ENCODE data around the gene PHACTR1. TPM values are rescaled to one million over a fixed set of nuclear protein-coding genes. Genes with fewer than 3 reads are reported as not detected.

The PHACTR1 gene
- polyA plus RNA-seq, 1 experiment: not detected

DNA sequence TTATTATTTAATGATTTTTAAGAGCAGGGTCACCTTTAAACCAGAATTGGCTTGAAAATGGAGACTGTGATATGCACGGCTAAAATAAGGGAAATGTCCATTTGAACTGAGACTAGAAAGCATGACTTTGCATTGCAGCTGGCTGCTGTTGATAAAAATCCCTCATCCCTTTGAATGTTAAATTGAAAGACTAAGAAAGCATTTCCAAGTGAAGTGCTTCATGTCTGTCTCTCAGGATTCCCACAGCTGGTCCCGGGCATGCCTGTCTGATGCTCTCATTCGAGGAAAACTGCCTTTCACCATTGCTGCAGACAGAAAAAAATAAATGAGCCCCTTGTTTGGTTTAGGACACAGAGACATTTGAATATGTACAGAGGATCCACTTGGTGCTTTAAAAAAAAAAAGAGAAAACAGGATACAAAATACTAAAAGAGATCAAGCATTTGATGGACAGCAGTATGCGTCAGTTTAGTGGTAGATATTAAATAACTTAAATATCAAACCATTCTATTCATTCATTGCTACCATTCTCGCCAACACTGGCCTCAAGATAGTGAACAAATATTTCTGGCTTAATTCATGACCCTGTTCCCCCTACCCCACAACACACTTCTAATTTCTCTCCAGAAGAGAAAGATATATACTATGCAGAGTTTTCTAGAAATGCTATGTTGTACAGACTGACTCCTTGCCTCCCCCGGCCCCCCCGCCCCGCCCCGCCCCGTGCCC is 556.8 kb downstream of the PHACTR1 start:
- POLR2A ChIA-PET: no interaction called here
- DNase-seq (ENCODE audit: low read depth, low spot score): no peak
- H3K4me3 ChIP-seq (ENCODE audit: low read depth, low read length): no peak overlapping the region
- TF ChIP-seq, protein P1, sequence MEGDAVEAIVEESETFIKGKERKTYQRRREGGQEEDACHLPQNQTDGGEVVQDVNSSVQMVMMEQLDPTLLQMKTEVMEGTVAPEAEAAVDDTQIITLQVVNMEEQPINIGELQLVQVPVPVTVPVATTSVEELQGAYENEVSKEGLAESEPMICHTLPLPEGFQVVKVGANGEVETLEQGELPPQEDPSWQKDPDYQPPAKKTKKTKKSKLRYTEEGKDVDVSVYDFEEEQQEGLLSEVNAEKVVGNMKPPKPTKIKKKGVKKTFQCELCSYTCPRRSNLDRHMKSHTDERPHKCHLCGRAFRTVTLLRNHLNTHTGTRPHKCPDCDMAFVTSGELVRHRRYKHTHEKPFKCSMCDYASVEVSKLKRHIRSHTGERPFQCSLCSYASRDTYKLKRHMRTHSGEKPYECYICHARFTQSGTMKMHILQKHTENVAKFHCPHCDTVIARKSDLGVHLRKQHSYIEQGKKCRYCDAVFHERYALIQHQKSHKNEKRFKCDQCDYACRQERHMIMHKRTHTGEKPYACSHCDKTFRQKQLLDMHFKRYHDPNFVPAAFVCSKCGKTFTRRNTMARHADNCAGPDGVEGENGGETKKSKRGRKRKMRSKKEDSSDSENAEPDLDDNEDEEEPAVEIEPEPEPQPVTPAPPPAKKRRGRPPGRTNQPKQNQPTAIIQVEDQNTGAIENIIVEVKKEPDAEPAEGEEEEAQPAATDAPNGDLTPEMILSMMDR (IDR thresholded peaks at IDR 0.05; ENCODE audit: low read depth, low read length): no peak
- peaks cover 2% of the 10 kb centered on the region for H3K27me3 ChIP-seq (ENCODE audit: control insufficient read depth, insufficient read depth, low read length)
- CTCF ChIA-PET: no interaction called here
- H3K27ac ChIP-seq (ENCODE audit: low read depth, low read length): no peak overlapping the region
- no peaks in the 10 kb centered on the region for H3K9me3 ChIP-seq (ENCODE audit: control insufficient read depth, insufficient read depth, low read length)

DNA sequence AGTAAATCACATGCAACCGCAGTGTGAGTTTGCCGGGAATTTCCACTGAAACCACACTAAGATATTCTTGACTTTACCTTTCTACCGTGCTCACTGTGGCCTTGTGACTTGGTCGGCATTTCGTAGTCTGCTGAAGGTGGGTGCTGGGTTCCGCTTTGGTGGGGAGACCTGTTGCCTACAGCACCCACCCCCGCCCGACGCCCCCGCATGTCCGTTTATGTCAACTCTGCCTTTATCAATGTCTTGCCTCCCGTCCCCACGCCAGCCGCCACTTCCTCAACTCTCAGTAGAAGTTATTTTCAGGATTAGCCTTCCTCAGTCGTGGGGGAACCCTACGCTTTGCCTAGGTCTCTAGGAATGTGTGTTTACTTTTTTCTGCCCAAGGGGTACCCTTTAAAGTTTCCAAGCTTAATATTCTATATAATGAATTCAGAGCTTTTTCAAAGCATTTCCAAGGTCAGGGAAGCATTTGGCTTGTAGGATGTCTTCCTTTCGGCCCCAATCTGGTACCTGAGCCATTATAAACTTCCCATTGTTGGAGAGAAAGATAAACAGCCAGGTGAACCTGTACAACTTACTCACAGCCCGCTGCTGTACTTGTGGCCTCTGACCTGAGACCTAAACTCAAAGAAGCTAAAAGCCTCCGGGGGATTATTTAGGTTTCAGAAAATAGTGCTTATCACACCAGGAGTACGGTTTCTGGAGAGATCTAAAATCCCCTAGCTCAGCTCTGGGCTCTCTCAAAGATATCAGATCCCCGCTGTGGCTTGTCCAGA is 557.6 kb downstream of the PHACTR1 start:
- H3K9me3 ChIP-seq (ENCODE audit: control insufficient read depth, insufficient read depth, low read length): no peaks in the 10 kb centered on the region
- H3K4me3 ChIP-seq (ENCODE audit: low read depth, low read length): no peak overlapping the region
- peaks cover 2% of the 10 kb centered on the region for H3K27me3 ChIP-seq (ENCODE audit: control insufficient read depth, insufficient read depth, low read length)
- no peak for DNase-seq (ENCODE audit: low read depth, low spot score)
- ChIA-PET CTCF (no interaction called here), POLR2A (no interaction called here)
- TF ChIP-seq, protein P1 (IDR thresholded peaks at IDR 0.05; ENCODE audit: low read depth, low read length): no peak
- H3K27ac ChIP-seq (ENCODE audit: low read depth, low read length): no peak overlapping the region

DNA sequence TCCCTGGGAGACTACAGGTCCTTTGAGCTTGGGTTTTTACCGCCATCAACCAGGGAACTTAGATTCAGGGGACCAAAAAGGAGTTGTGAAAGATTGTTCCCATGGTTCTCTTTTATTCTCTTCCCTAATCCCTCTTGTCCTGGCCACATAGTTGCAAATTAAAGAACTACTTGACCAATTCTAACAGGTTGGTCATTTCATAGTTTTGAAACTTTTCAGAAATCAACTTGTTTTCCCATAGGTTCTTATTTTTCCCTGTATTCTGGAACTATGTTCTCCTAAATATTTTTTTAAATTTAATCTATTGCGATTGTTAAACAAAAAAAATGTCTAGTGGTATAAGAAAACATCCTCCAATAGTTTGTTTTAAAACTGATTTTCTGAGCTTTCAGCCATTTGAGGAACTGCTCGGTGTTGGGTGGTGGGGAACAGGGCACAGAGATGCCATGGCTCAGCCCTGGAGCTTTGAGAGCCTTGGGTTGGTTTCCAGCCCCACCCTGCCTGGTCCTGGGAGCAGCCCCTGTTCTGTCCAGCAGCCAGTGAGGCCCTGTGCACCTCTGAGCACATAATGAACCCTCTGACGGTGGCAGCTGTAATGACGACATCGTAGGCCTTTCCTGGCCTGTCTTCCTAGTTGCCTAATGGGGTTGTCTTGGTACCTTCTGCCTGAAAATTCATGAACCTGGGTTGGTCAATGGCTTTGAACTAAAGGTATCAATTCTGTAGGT is 558.3 kb downstream of the PHACTR1 start:
- TF ChIP-seq, protein P1 (IDR thresholded peaks at IDR 0.05; ENCODE audit: low read depth, low read length): no peak
- Histone ChIP-seq H3K27ac (ENCODE audit: low read depth, low read length) (no peak overlapping the region), H3K4me3 (ENCODE audit: low read depth, low read length) (no peak overlapping the region), H3K9me3 (ENCODE audit: control insufficient read depth, insufficient read depth, low read length) (no peaks in the 10 kb centered on the region), H3K27me3 (ENCODE audit: control insufficient read depth, insufficient read depth, low read length) (peaks cover 2% of the 10 kb centered on the region)
- no peak for DNase-seq (ENCODE audit: low read depth, low spot score)
- CTCF ChIA-PET: no interaction called here
- POLR2A ChIA-PET: no interaction called here

DNA sequence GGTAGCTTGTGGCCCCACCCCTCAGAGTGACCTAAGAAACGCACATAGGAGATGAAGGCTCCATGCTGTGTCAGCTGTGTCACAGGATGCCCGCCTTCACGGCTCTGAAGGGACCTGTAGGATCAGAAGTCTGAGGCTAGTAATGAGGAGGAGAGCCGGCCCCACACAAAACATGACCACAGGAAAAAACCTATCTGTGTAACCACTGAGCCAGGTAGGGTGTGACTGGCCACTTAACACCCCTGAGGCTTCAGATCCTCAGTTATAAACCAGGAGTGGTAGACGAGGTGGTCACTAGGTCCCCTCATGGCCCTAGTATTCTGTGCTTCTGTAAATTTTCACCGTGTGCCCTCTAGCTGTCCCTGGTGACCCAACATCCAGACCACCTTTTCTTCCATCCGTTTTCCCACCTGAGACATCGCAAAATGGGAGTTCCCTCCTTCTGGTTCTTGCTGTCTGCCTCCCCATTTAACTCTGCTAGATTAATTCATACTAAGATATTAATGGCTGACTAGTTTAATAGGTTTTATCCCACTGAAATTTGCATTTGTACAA is 558.9 kb downstream of the PHACTR1 start:
- H3K9me3 ChIP-seq (ENCODE audit: control insufficient read depth, insufficient read depth, low read length): no peaks in the 10 kb centered on the region
- H3K27me3 ChIP-seq (ENCODE audit: control insufficient read depth, insufficient read depth, low read length): peaks cover 2% of the 10 kb centered on the region
- DNase-seq (ENCODE audit: low read depth, low spot score): no peak
- CTCF ChIA-PET: interaction anchor here (0.6 kb wide), 1 partner anchor 80 kb away, joined by 3 read pairs; no protein-coding TSS in a partner anchor
- TF ChIP-seq, protein P1 (IDR thresholded peaks at IDR 0.05; ENCODE audit: low read depth, low read length): no peak
- POLR2A ChIA-PET: no interaction called here
- no peak overlapping the region for H3K27ac ChIP-seq (ENCODE audit: low read depth, low read length)
- no peak overlapping the region for H3K4me3 ChIP-seq (ENCODE audit: low read depth, low read length)
